Glomerular endothelial cell (primary cell): Measurements from ENCODE around the gene GSG1. TPM values are rescaled to one million over a fixed set of nuclear protein-coding genes. Genes with fewer than 3 reads are reported as not detected.
"Not testable (repeated sequence)": the region's sequence is repeated elsewhere in the genome, so short reads cannot be mapped to it uniquely, and the experiment has no call there.

Experiments
- DNase-seq: peaks from one replicate; pipeline ENCODE4 v3.0.0-alpha.2; 2011; ENCODE audit warnings: low read depth, low spot score; ENCODE audit errors: extremely low read depth
- total RNA-seq: library from RNA; depleted of rRNA; stranded (reverse); fragments of >200 nt; gene quantifications from 2 replicates; pipeline ENCODE4 v1.2.3, GENCODE V29; 2015

GSG1 gene
- total RNA-seq, 1 donor from 2014 or later = not detected

DNA sequence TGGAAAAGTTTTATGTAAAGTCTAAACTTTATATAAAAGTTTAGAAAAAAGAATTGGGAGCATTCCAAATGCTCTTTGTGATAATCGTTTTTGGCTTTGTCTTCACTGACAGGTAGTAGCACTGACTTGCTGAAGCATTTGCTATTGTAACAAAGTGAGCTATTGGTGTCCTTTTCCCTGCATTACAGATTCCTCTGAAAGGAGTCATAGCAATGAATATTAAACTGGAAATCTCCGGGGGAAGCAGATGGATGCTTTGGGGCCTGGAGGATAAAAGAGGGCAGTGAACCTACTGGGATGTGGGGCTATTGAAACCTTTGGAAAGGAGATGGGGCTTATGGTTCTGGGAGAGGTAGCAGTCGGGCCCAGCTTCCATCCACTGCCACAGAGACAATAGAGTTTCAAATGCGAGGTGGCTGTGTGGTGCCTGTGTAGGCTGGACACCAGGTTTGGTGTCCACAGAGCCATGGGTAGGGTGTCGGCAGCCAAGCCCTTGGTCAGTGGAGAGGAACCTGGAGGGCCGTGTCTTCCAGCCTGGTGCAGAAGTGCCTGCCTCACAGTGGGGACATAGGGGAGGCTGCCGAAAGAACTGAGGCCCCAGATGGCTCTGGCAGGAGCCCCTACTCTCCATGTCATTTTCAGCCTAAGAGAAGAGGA, 10.1 kb downstream of the GSG1 start:
- no peak for DNase-seq

GRCh38 chr12:13091832-13092231, 11.6 kb downstream of the GSG1 start:
- DNase-seq = no peak

GRCh38 chr12:13090054-13090453, 13.4 kb downstream of the GSG1 start:
- DNase-seq = no peak

DNA sequence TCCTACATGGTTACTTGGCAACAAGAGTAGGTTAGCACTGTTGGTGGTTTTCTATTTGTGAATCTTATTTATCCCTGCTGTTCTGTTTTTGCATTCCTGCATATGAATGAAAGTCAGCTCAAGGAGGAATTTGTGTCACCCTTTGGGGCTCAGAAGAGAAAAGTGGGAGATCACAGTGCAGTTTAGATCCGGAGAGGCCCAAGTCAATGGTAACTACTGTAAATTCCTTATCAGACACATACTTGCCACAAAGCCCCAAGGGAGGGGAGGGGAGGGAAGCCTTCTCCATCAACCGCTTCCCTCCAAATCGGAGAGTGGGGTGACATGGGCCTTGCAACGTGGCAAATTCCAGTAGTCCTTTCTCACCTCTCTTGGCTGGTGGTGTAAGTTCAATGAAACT, 15.0 kb downstream of the GSG1 start:
- no peak for DNase-seq

DNA sequence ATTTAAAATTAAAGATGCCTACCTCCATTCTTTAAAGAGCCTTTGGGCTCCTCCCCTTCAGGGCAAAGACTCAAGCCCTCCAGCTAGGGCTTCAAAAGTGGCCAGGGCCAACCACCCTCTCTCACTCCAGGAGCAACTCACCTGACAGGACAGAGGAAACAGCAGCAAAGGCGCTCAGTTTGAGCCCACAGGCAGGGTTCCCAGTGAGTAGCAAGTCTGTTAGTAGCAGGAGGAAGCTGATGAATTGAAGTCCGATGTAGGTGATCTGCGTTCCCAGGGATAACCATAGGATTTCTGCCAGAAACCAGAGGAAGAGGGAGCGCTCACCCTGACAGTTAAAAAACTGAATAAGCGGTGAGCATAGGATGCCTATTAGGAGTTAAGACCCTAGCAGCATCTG, 15.7 kb downstream of the GSG1 start:
- DNase-seq = no peak

- DNase-seq = no peak
These were observed 17.3 kb downstream of the GSG1 start for GRCh38 chr12:13085968-13086686.

- DNase-seq = no peak
These were observed 18.4 kb downstream of the GSG1 start for GRCh38 chr12:13084898-13085640.

- not testable (repeated sequence) for DNase-seq
These were observed 19.8 kb downstream of the GSG1 start for GRCh38 chr12:13083638-13084037.

DNA sequence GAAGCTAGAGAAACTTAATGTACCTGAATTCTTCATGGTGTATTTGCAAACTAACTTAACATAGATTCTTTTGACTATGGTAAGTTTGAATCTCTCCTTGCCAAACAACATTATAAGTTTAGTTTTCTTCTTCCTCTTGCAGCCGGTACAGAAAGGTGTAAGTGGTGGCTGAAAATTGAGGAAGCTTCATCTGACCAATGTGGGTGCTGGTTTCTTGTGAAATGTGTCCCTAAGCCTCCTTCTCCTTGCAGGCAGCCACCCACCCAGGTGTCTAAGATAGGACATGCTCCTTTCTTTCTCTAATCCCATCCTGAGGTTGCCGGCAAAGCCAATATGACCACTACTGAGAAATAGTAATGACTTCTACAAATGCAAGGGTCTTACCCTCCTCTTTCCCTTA, 20.6 kb downstream of the GSG1 start:
- DNase-seq = no peak

DNA sequence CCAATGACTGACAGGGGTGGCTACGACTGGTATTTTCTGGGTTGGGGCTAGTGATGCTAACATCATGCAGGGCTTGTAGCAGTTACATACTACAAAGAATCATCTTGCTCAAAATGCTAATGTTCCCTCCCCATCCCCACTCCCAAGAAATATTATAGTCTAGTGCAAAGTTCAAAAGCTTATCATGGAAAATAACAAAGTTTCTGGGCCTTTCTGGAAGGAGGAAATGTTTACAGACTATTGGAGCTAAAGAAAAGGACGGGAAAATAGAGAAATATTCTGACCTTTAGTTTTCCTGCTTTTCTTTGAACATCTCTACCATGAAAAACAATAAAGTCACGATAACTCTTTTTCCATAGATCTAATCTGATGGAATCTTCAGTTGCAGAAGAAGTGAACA, 23.2 kb downstream of the GSG1 start:
- DNase-seq = no peak

GRCh38 chr12:13079440-13079906, 24.0 kb downstream of the GSG1 start:
- peak; percentile 87 for DNase-seq

DNA sequence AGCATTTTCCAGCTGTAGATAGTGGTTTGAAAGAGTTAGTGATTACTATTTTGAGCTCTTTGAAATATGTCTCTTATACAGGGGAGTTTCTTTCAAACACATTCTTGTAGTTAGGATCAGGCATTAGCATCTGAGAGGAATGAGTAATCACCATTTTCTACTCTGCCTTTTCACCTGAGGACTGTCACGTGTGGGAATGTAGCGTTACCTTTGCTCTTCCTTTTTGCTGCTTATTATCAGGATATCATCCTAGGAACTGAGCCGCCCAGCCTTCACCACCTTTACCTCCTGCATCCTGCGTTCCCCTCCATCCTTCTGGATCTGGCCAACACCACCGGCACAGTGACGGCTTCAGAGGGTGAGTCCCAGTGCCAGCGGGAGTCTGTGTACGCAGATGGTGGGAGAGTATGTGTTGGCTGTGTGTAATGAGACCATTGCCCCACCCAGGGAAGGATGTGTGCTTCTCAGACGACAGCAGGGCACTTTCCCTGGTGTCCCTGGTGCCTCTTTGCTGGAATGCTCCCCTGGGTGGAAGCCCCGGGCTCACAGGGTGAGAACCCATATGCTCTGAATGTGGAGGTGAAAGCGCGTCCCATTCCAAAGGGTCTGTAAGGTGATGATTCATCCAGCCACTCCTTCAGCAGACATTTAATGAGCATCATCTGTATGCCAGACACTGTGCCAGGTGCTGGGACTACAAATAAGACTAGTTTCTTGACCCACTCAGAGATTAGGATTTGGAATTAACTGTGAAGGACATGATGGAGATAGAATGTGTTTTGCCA, 27.5 kb downstream of the GSG1 start:
- no peak for DNase-seq

DNA sequence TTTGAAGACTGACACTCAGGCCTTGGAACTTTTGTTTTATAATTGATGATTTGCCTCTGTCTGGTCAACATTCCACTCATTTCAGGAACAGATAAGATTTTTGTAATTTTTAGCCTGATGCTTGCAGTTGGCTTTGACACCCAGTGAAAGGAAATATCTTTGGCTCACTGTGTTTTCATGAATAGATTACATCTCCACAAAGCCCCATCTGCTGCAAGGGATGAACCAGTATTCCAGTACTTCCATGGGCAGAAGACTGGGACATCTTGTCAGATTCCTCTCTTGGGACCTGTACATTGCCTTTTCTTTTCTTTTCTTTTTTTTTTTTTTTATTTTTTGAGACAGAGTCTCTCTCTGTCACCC, 28.4 kb downstream of the GSG1 start:
- DNase-seq = no peak

GRCh38 chr12:13074396-13075117, 28.9 kb downstream of the GSG1 start:
- no peak for DNase-seq

DNA sequence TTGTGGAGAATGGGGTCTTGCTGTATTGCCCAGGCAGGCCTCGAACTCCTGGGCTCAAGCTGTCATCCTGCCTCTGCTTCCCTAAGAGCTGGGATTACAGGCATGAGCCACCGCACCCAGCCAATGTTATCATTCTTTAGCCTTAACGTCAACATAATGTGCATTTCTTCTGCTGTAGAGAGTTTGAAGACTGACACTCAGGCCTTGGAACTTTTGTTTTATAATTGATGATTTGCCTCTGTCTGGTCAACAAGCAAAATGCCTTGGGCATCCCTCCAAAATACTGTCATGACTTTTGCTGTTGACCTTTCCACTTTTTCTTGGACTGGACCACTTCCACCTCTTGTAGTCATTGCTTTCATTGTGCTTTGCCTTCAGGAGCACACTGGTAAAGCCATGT, 30.3 kb downstream of the GSG1 start:
- DNase-seq = no peak

DNA sequence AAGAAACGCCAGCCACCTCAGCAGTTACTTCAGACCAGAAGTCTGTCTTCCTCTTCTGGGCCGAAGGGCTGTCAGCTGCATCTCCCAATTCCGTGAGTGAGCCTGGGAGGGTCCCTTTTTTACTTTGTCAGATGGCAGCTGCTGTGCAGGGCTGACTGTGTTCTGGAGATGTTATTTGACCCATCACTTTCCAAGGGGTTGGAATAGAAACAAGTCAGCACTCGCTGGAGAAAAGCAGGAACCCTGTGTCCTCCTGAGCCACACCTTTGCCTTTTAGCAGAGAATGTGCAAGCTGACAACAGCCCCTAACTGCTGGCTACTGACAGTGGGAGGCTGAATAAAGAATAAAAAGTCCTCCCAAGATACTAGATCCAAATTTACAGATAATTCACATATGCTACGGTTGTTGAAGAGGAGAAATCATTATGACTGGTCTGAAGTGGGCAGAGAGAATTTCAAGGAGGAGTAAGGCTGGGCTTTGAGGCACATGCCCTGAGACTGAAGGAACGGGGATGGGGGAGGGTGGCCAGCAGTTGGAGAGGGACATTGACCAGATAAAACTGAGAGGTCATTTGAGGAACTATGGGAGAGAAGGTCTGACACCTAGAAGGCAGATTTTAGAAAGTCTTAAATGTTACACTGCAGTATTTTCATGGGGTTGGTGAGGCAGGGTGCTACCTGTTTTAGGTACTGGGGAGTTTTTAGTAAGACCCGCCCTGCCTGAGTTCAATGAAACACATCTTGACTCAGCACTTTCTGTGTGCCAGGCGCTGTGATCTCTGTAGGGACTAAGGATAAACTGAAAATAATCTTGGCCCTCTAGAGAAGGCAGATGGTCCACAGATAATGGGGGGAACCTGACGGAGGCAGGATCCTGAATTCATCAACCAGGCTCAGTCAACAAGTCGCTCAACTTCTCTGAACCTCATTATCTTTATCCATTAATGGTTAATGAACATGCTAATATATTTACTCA, 31.9 kb downstream of the GSG1 start:
- DNase-seq = no peak

- no peak for DNase-seq
These were observed 34.1 kb downstream of the GSG1 start for GRCh38 chr12:13069380-13069779.

DNA sequence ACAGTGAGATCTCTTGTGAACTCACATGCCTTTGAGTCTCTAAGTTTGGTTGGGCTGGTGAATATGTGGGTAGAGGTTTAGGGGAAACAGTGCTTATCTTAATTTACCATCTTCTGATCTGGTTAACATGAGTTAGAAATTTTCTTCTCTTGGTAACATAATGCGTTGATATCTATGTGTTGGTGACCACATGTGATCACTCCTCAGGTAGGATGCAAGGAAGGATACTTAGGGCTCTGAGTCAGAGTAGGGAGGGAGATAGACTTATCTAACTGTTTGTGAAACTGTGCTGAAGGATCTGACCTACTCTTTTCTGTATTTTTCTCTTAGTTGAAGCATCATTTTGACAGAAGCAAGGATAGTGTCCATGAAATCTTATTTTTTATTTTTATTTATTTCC, 36.1 kb downstream of the GSG1 start:
- DNase-seq = no peak

DNA sequence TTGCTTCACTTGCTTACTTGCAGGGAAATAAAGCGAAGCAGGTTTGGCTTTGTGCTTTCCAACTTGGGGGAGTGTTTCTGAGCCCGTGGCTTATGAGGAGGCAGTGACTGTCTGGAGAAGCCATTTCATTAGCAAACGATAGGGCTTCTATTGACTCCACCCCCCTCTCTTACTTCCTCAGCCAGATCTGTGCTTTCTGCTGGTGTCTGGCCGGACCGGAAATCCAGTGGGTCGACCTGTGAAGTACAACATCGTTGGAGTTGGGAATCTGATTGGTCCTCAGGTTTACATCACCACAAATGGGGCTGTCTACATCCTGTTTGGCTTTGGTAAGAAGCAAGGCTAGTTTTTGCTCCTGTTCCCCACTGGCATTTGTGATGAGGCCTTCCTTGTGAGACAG, 37.0 kb downstream of the GSG1 start:
- no peak for DNase-seq
